Gastrocnemius medialis (tissue), 4 donors: ENCODE measurements around the gene KCNAB1.

ENCODE experiments used
- POLR2A ChIP-seq, 2 donors: fragments of 450-650 bp; IDR thresholded peaks; one replicate each; pipeline ENCODE4 v1.6.1; 2017; ENCODE audit warnings: antibody characterized with exemption in 2 of 2, mild to moderate bottlenecking in 2 of 2, moderate library complexity in 2 of 2
- TF ChIP-seq, protein P1 (sequence below), 5 experiments: fragments of 450-650 bp in 3 of 5; fragments of 200-600 bp in 2 of 5; sonication (generic) in 2 of 5; IDR thresholded peaks in 4 of 5; conservative IDR thresholded peaks in 1 of 5; 1 replicate in 4 of 5; 2 replicates in 1 of 5; pipeline ENCODE4 v1.5.1; 2016 to 2019; ENCODE audit warnings: antibody characterized with exemption in 5 of 5, mild to moderate bottlenecking in 3 of 5, moderate library complexity in 3 of 5

DNA sequence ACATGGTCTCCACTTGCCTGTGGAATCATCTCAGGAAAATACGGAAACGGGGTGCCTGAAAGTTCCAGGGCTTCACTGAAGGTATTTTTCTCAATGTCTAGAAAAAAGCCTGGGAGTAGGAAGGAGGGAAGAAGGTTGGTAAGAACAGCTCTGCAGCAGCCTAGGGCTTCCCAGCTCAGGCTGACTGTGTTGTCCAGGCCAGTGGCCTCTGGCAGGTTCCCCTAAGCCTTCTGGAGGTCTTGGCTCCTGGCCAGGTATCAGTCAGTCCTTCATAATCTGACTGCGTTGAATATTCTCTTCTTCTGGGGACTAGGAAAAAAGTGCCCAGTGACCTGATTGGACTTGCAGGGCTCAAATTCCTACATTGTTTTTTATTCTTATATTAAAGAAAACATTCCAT lies 395.9 kb downstream of the KCNAB1 start:
- TF ChIP-seq, protein P1, sequence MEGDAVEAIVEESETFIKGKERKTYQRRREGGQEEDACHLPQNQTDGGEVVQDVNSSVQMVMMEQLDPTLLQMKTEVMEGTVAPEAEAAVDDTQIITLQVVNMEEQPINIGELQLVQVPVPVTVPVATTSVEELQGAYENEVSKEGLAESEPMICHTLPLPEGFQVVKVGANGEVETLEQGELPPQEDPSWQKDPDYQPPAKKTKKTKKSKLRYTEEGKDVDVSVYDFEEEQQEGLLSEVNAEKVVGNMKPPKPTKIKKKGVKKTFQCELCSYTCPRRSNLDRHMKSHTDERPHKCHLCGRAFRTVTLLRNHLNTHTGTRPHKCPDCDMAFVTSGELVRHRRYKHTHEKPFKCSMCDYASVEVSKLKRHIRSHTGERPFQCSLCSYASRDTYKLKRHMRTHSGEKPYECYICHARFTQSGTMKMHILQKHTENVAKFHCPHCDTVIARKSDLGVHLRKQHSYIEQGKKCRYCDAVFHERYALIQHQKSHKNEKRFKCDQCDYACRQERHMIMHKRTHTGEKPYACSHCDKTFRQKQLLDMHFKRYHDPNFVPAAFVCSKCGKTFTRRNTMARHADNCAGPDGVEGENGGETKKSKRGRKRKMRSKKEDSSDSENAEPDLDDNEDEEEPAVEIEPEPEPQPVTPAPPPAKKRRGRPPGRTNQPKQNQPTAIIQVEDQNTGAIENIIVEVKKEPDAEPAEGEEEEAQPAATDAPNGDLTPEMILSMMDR (IDR thresholded peaks at IDR 0.05 in 4 of 5, conservative IDR thresholded peaks at IDR 0.05 in 1 of 5) = no peak
- no peak for TF ChIP-seq POLR2A (IDR thresholded peaks at IDR 0.05)
